C1 segment of cervical spinal cord (tissue), 14 donors: Measurements from ENCODE around the gene UNC13C.
A peak's percentile ranks its signal among the peaks of the same experiment; 100 is the strongest.
"Not testable (repeated sequence)": the region's sequence is repeated elsewhere in the genome, so short reads cannot be mapped to it uniquely, and the experiment has no call there.

ENCODE experiments used
- DNase-seq, 14 donors: peaks; one replicate each; lab custom pipeline; 2025; lab: John Stamatoyannopoulos, UW

UNC13C gene

DNA sequence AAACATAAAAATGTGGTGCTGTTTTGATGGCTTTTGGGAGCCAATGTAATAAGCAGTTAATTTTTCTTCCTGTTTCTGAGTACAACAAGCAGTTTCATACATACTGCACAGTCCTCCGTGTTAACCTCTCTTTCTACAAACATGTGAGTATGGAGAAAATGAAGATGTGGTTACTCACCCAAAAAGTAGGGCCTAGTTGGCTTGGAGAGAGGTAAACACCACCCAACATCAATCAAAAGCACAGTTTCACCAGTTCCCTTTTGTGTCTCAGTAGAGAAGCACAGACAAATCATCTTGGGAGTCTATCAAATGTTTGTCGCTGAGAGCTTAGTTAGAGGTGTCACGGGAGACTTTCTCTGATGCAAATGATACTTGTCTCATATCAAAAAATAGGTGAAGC is 320.2 kb downstream of the UNC13C start:
- DNase-seq, result no peak

DNA sequence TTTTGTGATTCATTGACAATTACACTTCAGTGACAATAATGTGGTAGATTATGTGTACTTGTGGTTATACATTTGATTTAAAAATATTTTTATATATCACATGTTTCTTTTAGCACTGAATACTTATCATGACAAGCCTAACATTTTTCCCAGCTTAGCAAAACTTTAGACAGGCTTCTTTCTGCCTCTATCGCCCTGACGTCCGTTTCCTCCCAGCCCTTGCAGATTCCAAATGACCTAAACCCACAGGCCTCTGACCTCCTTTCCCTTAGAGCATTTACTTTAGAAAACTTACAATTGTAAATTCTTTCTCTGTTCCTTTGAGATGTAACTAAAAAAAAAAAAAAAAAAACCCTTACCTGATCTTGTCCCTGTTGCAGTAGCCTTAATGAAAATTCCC is 326.1 kb downstream of the UNC13C start:
- DNase-seq, result no peak

DNA sequence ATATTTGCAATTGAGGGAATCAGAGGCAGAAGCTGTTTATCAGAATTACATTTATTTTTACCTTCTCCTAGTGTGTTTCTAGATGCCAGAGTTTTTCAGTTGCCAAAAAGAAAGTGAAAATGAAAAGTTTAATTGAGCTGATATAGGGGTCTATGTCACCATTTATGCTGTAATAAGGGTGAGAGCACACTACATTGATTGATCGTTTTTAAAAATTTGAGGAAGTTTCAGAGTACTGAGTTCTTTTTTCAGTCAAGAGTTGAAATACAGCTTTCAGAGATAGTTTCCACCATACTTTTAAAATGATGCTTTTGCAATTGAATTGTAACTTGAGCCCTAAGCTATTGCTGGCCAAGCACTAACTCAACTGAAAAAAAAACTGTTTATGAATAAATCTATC is 326.9 kb downstream of the UNC13C start:
- no peak for DNase-seq

DNA sequence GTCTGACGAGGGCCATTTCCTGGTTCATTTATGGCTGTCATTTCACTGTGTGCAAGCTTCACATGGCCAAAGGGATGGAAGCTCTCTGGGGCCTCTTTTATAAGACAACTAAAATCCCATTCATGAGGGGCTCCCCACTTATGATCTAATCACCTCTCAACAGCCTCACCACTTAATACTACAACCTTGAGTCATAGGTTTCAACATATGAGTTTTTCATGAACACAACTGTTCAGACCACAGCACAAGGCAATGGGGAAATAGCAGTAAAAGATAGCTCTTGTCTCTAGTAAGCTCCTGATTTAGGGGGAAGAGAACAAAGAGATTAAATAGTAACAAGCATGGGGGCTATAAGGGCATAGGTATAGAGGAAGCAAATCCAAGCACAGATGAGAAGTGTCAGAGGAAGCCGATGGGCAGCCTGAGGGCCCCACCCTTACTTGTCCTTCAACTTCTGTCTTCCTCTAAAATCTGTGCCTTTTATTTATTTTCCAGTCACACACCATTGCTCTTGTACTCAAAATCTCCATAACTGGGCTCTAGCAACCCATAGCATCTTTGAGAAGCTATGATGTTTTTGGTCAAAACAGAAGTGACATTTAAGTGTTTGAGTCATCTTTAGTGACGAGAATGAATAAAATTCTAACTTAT is 329.1 kb downstream of the UNC13C start:
- DNase-seq, result no peak

DNA sequence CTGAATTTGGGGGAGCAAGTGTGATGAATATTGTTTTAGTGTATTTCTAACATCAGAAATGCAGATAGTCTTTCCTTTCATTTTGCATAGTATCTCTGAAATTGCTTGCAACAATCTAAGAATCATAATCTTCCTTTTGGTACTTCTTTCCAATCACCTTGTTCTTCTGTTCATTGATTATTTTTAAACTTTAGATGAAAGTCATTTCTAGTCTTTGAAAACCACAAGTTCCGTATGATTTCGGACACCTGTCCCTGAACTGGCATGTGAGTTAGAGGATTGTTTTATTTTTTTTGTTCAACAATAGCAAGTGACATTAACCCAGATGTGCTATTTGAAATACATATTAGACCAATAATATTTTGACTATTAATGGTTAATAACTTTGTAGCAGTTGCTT is 329.7 kb downstream of the UNC13C start:
- no peak for DNase-seq

DNA sequence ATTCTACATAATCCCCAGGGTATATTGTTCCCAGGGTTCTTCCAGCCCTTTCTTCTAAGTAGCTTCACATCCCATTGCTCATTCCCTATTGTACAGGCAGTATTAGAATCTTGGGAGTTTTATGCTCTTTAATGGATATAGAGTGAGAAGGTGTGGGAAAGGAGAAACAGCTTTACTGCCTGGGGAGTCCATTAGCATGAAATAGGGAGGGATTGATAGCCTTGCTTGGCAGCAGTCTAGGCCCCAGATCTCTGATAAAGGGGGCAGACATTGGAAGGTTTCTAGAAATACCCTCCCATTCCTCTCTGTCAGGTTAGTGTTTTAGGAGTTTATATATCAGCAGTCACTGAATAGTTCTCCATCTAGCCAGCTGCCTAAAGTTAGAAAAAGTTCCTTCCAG is 334.3 kb downstream of the UNC13C start:
- DNase-seq, result no peak

DNA sequence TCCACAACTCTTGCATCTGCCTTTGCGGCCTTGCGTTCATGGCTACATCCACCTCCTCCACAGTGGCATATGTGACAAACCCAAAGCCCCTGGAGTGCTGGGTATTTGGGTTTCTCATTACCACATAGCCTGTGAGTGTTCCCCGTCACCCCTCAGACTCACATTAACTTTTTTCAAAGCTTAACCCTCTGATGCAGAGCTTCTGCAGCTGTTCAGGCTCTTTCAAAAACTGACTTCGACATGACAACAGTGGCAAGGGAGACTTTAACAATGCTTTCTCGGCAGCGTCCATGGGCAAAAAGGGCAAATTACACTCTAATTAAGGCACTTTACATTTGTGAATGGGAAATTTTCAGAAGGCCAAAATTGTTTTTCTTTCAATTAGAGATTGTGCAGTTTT is 343.2 kb downstream of the UNC13C start:
- no peak for DNase-seq

DNA sequence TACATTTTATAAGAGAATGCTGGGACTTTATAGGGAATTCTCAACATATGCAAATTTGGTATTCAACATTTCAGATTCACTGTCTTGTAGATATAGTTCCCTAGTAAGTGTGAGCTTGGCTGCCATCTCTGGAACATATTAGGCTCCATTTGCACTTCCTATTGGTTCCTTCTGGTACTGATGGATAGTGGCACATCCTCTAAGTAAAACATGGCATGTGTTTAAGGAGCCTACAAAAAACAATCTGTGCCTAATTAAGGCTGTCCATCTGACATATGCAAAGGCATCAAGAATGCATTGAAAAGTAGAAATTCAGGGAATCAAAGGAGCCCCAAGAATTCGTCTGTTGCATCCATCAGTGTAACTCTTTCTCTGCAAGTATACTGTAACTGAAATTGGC is 344.1 kb downstream of the UNC13C start:
- DNase-seq, result peak in 1 of 14 donors; percentile 10

DNA sequence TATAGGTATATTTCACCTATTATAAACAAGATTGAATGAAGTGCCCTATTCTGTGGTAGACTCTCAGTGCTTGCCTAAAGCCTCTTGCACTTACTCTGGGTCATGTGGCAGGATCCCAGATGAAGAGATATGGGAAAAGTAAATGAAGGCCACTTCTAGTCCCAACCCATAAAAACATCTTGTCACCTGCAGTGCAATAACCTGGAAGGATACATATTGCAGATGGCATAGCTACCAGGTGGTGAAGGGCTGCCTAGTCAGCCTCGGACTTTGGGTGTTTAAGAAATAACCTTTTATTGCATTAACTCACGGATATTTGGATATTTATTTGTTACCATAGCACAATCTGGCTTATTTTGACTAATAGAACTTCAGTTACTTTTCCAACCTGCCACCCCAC is 367.1 kb downstream of the UNC13C start:
- DNase-seq, result peak in 1 of 14 donors; percentile 36

DNA sequence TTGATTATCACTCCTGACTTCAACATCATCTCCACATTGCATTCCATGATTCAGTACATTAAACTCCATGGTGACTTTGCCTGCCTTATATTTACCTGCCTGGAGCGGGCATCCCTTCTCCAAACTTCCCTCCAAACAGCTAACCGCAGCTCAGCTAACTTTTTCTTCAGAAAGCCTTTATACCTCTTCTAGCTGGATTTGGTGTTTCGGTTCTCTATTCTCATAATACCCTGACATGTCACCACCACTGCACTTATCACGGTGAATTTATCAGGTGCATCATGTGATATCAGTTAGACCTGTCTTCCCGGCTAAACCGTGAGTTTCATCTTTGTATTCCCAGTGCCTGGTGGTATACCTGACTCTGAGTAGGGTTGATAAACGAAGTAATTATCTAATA is 367.6 kb downstream of the UNC13C start:
- no peak for DNase-seq

DNA sequence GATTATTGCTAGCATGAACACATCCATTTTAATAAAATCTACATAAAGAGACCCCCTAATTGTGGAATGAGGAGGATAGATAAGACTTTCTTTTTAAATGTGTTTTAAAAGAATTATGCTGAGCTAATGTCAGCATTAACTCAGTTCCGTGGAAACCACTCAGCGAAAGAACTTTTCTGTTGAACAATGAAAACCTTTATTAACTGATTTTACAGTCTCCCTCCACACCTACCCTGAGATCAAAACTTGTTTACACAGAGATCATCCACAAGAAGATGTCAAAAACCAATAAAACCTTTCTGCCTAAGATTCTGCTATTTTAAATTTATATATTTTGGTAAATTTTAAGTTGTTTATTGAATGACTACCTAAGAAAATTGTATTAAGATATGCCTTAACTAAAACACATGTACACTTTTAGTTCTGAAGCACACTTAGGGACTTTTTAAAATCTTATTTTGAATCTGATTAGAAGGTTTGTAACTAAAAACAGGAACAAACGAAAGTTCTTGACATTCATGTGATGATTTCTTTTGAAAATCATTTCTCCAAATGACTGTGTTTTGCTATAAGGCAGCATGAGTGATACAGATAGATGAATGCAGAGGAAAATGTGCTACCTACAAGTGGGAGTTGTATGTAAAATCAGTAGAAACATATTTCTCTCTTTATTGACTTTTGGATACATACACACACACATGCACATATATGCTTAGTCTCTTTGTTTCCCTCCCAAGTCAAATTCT is 369.0 kb downstream of the UNC13C start:
- DNase-seq, result no peak

DNA sequence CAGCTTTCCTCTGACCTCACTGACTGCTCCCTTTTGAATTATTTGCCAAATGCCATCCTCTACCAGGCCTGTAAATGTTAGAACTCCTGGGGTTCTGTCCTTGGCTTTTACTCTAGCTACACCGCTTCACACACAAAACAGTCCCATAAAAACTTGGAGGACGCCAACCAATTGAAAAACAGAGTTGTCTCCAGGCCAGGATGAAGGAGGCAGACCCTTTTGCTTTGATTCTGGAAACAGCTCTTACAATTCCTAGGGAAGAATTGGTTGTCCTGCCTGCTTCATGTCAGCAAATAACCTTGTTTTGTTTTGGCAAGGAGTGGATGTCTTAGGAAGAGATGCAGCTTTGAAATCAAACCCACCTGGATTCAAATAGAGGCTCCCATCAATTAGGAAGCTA is 375.5 kb downstream of the UNC13C start:
- peak in 1 of 14 donors; percentile 67 for DNase-seq

DNA sequence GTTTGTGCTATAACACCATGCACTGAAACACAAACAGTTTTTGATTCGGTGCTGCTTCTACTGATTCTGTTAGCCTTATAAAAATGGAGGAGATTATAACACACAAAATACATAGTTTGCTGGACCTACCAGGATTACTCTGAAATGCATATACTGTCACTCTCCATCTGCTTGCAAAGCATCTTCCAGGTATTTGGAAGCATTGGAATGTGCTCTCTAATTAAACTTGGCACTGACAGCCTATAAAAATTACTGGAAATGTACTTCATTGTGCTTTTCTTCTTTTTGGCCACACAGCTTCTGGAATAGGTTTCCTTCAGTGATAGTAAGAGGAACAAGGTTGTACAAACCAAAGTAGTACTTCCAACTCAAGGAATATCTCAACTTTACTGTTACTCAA is 376.1 kb downstream of the UNC13C start:
- DNase-seq, result peak in 1 of 14 donors; percentile 75

DNA sequence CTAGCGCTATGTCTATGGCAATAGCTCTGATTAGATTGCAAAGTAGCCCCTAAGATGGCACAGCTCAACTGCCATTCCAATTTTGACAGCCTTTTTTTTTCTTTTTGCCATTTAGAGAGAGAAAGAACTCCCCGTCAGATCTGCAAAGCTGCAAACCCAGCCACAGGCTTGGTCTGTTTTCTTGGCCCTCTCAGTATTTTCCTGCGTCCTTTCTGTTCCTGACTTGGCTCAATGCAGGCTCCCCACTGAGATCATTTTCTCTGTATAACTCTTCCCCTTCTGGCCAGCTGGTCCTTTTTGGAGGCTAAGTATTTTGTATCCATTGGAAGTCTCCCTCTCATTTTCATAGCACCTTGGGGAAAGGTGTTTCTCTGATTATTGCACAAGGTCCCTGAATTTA is 386.7 kb downstream of the UNC13C start:
- DNase-seq, result peak in 3 of 14 donors; percentile 4 to 94 (median 13)

DNA sequence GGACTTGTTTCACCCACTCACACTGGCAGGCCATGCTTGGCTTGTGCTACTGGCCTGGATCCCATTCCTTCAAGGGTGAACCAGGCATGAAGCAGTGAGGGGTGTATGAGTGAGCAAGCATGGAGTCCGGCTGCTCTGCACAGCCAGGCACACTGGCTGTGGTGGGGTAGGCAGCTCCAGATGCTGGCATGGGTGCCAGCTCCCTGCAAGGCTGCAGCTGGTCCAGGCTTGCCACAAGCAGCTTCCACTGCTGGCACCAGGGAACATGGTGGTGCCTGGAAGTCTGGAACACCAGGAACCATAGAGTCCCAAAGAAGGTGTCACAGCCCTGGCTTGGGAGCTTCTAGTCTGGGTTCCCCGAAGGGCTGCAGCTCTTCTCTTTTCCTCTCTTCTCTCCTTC is 395.1 kb downstream of the UNC13C start:
- DNase-seq, result no peak

DNA sequence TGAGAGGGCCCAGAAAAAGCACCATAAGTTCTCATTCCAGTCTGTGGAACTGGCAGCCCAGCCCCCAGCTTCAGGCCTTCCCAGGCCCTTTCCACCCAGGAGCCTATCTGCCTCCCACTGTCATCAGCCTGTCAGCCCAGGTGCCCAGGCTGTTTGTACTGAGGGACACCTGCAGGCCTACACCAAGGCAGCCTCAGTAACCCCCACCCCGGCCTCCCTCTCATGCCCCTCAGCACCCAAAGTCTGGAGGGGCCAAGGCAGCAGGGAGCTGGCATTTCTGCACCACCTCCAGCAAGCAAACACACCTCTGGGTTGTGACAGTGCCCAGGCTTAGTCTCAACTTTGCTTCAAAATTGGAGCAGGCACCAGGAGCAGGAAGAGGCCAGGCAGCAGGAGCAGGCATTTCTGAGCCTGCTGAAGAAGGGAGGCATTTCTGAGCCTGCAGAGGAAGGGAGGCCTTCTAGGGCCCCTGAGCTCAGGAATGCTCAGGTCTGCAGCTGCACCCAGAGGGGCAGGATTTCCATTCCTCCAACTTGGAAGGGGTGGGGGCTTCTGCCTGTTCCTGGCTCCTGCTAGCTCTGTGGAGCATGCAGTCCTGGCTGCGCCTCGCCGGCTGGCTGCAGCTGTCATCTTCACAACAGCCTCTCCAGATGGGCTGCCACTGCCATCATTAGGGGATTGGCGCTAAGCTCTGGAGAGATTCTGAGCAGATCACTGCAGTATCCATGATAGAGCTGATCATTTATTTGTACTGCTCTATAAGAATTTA is 396.1 kb downstream of the UNC13C start:
- DNase-seq, result no peak

DNA sequence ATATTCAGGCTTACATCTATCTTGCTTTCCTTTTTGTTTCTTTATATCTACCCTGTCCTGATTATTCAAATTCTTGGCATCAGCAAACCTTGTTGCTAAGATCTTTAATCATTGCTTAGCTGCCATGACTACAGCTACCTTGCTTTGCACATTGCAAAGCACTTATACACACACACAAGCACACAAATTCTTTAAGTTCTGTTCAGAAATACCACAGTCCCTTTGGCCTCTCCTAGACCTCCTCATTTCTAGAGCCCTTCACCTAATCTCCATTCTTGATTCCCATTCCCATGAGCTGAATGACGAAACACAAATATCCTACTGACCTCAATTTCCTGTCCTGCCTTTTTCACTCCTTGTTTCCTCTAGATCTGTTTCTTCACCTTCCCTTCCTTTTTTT is 409.6 kb downstream of the UNC13C start:
- DNase-seq, result no peak

DNA sequence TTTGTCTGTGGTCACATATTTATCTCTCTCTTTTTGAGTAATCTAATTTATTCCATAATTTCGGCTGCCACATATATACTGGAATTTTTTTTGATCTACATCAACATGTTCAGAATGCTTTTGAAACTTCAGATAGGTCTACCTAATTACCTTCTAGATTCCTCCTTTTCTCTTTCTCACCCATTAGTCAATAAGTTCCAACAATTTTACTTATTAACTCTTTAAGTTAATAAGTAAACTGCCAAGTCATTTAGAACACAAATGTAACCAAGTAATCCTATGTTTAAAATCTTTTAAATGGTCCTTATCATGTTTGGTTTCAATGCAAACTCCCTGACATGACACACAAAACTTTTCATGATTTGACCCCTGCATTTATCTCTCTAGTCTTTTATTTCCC is 410.5 kb downstream of the UNC13C start:
- no peak for DNase-seq

DNA sequence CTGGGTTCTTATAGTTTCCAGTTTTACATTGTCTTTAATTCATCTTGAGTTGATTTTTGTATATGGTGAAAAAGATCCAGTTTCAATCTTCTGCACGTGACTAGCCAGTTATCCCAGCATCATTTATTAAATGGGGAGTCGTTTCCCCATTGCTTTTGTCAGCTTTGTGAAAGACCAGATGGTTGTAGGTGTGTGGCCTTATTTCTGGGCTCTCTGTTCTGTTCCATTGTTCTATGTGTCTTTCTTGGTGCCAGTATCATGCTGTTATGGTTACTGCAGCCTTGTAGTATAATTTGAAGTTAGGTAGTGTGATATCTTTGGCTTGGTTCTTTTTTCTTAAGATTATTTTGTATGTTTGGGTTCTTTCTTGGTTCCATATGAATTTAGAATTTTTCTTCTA is 432.2 kb downstream of the UNC13C start:
- DNase-seq, result peak in 1 of 14 donors; percentile 81

DNA sequence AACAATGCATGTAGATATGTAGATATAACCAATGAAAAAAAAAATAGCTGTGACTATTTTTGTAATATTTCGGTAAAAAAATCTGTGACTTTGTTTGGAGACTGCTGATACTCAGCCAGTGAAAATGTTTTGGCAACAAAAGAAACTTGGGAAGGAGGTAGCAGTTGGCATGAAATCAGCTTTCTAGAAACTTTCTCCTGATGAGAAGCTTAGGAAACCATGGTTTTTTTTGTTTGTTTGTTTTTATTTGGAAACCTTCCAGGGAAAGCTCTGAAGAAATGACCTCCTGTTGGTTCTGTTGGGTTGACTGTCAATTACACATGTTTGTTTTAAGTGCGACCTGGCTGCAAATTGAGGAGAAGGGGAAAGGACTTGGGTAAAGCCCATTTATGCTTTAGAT is 445.9 kb downstream of the UNC13C start:
- DNase-seq, result peak in 1 of 14 donors; percentile 5

DNA sequence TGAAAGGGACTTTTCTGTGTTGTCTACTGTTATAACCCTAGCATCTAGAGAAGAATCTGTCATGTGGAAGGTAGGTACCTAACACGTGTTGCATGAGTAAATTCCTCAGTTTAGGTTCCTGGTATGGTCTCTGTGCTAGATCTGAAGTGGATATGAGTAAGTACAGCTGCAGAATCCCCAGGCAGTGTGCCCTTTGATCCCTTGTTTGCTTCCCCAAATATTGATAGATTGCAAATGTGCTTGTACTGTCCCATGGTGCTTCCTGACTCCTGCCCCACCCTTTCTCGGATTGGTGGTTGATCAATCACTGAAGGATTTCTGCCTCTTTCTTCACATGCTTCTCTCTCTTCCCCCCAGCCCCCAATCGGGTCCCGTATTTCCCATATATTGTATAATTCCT is 450.4 kb downstream of the UNC13C start:
- DNase-seq, result no peak

DNA sequence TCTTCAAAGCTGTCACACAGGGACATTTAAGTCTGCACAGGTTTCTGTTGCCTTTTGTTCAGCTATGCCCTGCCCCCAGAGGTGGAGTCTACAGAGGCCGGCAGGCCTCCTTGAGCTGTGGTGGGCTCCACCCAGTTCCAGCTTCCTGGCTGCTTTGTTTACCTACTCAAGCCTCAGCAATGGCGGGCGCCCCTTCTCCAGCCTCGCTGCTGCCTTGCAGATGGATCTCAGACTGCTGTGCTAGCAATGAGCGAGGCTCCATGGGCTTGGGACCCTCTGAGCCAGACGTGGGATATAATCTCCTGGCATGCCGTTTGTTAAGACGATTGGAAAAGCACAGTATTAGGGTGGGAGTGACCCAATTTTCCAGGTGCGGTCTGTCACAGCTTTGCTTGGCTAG is 472.0 kb downstream of the UNC13C start:
- not testable (repeated sequence) for DNase-seq

DNA sequence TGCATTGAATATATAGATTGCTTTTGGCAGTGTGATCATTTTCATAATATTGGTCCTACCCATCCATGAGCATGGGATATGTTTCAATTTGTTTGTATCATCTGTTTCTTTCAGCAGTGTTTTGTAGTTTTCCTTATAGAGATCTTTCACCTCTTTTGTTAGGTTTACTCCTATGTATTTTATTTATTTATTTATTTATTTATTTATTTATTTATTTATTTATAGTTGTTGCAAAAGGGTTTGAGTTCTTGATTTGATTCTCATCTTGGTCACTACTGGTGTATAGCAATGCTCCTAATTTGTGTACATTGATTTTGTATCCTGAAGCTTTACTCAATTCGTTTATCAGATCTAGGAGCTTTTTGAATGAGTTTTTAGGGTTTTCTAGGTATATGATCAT is 478.2 kb downstream of the UNC13C start:
- DNase-seq, result no peak
